Renal cortex interstitium (tissue), 11 donors: Measurements from ENCODE around the gene ELL. TPM values are rescaled to one million over a fixed set of nuclear protein-coding genes. Genes with fewer than 3 reads are reported as not detected.
A peak's percentile ranks its signal among the peaks of the same experiment; 100 is the strongest.

Source experiments
- DNase-seq, 11 donors: peaks; one replicate each; pipeline ENCODE4 v3.0.0-alpha.2; 2013; ENCODE audit warnings: low read depth in 9 of 11, low spot score in 4 of 11; ENCODE audit errors: extremely low read depth in 1 of 11
- polyA plus RNA-seq, 3 donors: library from polyadenylated mRNA; unstranded; fragments of 120-200 nt; gene quantifications; one replicate each; pipeline ENCODE4 v1.2.1, GENCODE V29; 2013; ENCODE audit not compliant: insufficient read length in 3 of 3

Gene ELL
- polyA plus RNA-seq, 3 donors: 8.4 to 13.3 (median 10.6) TPM

- DNase-seq: no peak
Measured at GRCh38 chr19:18443831-18444230, 78.0 kb downstream of the ELL start.

- no peak for DNase-seq
Measured at GRCh38 chr19:18443406-18443805, 78.5 kb downstream of the ELL start.

GRCh38 chr19:18442941-18443340 is 78.9 kb downstream of the ELL start:
- no peak for DNase-seq

- no peak for DNase-seq
Measured at GRCh38 chr19:18441804-18442788, 79.8 kb downstream of the ELL start.

GRCh38 chr19:18440936-18441803 is 80.7 kb downstream of the ELL start:
- DNase-seq: no peak

- no peak for DNase-seq
Measured at GRCh38 chr19:18440415-18440877, 81.4 kb downstream of the ELL start.

- no peak for DNase-seq
Measured at GRCh38 chr19:18439910-18440237, 82.0 kb downstream of the ELL start.

GRCh38 chr19:18439025-18439909 is 82.6 kb downstream of the ELL start:
- DNase-seq: no peak

GRCh38 chr19:18438331-18439024 is 83.4 kb downstream of the ELL start:
- no peak for DNase-seq

- DNase-seq: no peak
Measured at GRCh38 chr19:18437491-18438330, 84.2 kb downstream of the ELL start, which contains the start of gene ISYNA1. Gene ISYNA1, minus strand, starts transcription at chr19:18438133. Its CDS starts 154 bp downstream, at chr19:18437979.

- peak in 4 of 11 donors; percentile 81 to 88 (median 84) for DNase-seq
Measured at GRCh38 chr19:18436671-18437490, 85.0 kb downstream of the ELL start.

- no peak for DNase-seq
Measured at GRCh38 chr19:18435842-18436670, 85.8 kb downstream of the ELL start.

- DNase-seq: no peak
Measured at GRCh38 chr19:18435178-18435841, 86.6 kb downstream of the ELL start.

GRCh38 chr19:18434411-18435175 is 87.3 kb downstream of the ELL start:
- no peak for DNase-seq
